Measurements from ENCODE around the gene KLHL29. TPM values are rescaled to one million over a fixed set of nuclear protein-coding genes. Genes with fewer than 3 reads are reported as not detected.

Gene KLHL29
- total and polyA plus RNA-seq, 10 of the 15 experiments (the other 5 are each of a cell fraction or from before 2014, with no cell fraction given) = 1.4 to 19.5 (median 6.1) TPM

- DNase-seq (ENCODE audit: low read depth, low spot score) (no peak), ATAC-seq (no peak), FAIRE-seq (no peak)
- SMC1A ChIA-PET (ENCODE audit: uncharacterized antibody, unreplicated experiment) = no interaction called here
- RAD21 ChIA-PET (ENCODE audit: unreplicated experiment) = no interaction called here
- Histone ChIP-seq H4K20me1 (ENCODE audit: control insufficient read depth, insufficient read depth) (no peaks in the 10 kb centered on the region), H3K9ac (ENCODE audit: control insufficient read depth, insufficient read depth, low read length) (no peak overlapping the region), H2AFZ (ENCODE audit: control insufficient read depth, low read depth, low read length) (no peak overlapping the region), H3K79me2 (ENCODE audit: control insufficient read depth, insufficient read depth, low read length) (no peaks in the 10 kb centered on the region), H3K4me1 (ENCODE audit: control insufficient read depth, insufficient read depth, low read length) (no peaks in the 10 kb centered on the region), H3K27me3 (replicated peaks in 1 of 2; ENCODE audit: control insufficient read depth in 2 of 2, insufficient read depth in 2 of 2, low read length in 1 of 2) (no peaks in the 10 kb centered on the region), H3K9me3 (replicated peaks; ENCODE audit: control insufficient read depth, insufficient read depth, low read length) (no peaks in the 10 kb centered on the region), H3K4me3 (no peak overlapping the region), H3K4me2 (ENCODE audit: control insufficient read depth, insufficient read depth) (no peak overlapping the region), H3K27ac (ENCODE audit: control insufficient read depth, insufficient read depth) (no peak overlapping the region), H3K36me3 (ENCODE audit: control insufficient read depth in 2 of 2, insufficient read depth in 2 of 2, low read length in 1 of 2) (peaks cover 4 to 5% of the 10 kb centered on the region in 2 experiments; a peak in 3 of 4 replicates)
- TF ChIP-seq POLR2A (IDR thresholded peaks at IDR 0.05; ENCODE audit: low read depth, low read length) = no peak
- TF ChIP-seq ATF2 (IDR thresholded peaks at IDR 0.05; ENCODE audit: low read length) = no peak
- no peak for TF ChIP-seq NR2C1 (IDR thresholded peaks at IDR 0.05)
- no peak for TF ChIP-seq GABPA (IDR thresholded peaks at IDR 0.05; ENCODE audit: low read depth)
- TF ChIP-seq, protein P1, sequence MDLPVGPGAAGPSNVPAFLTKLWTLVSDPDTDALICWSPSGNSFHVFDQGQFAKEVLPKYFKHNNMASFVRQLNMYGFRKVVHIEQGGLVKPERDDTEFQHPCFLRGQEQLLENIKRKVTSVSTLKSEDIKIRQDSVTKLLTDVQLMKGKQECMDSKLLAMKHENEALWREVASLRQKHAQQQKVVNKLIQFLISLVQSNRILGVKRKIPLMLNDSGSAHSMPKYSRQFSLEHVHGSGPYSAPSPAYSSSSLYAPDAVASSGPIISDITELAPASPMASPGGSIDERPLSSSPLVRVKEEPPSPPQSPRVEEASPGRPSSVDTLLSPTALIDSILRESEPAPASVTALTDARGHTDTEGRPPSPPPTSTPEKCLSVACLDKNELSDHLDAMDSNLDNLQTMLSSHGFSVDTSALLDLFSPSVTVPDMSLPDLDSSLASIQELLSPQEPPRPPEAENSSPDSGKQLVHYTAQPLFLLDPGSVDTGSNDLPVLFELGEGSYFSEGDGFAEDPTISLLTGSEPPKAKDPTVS (IDR thresholded peaks at IDR 0.05; ENCODE audit: low read depth, low read length) = no peak
- no peak for TF ChIP-seq CHD2 (IDR thresholded peaks at IDR 0.05; ENCODE audit: borderline replicate concordance, low read depth, low read length)
- no peak for TF ChIP-seq SIN3A (IDR thresholded peaks at IDR 0.05; ENCODE audit: low read depth, low read length)
- no peak for TF ChIP-seq SIX5 (IDR thresholded peaks at IDR 0.05; ENCODE audit: low read depth, low read length, severe bottlenecking)
- TF ChIP-seq BCLAF1 (IDR thresholded peaks at IDR 0.05) = no peak
- no peak for TF ChIP-seq NFXL1 (IDR thresholded peaks at IDR 0.05; ENCODE audit: borderline replicate concordance)
- TF ChIP-seq CHD1 (IDR thresholded peaks at IDR 0.05; ENCODE audit: low read depth, low read length) = no peak
- no peak for TF ChIP-seq YY1 (IDR thresholded peaks at IDR 0.05; ENCODE audit: low read depth, low read length)
- TF ChIP-seq STAT1 (conservative IDR thresholded peaks at IDR 0.05) = no peak
- TF ChIP-seq POLR2AphosphoS5 (IDR thresholded peaks at IDR 0.05; ENCODE audit: low read length) = no peak
- POLR2A ChIA-PET = no interaction called here
- CTCF ChIA-PET = no interaction called here
- intact Hi-C loops (cut with micrococcal nuclease; ENCODE audit: unreplicated experiment) (loop anchor here (10.0 kb wide), 1 partner anchor 367 kb away; no protein-coding TSS in a partner anchor), in situ Hi-C loops (cut with MboI) (no loop called here)
- WGBS (ENCODE audit: insufficient coverage, insufficient replicate concordance, low lambda C conversion rate, missing lambda C conversion rate) = 62% methylated on average over 9 of the region's 9 CpGs
- no TSS peak for BruUV-seq (replicated peaks)
Measured at GRCh38 chr2:23561544-23561943, 176.6 kb downstream of the KLHL29 start.
